GM21367 (cell line): Measurements from ENCODE around the gene TLX2.
A peak's percentile ranks its signal among the peaks of the same experiment; 100 is the strongest.
"Not testable (repeated sequence)": the region's sequence is repeated elsewhere in the genome, so short reads cannot be mapped to it uniquely, and the experiment has no call there.

ENCODE experiments used
- ATAC-seq: cut with Tn5 transposase; IDR thresholded peaks from one replicate; pipeline ENCODE4 v1.9.1; 2021; ENCODE audit not compliant: unreplicated experiment

The TLX2 gene

DNA sequence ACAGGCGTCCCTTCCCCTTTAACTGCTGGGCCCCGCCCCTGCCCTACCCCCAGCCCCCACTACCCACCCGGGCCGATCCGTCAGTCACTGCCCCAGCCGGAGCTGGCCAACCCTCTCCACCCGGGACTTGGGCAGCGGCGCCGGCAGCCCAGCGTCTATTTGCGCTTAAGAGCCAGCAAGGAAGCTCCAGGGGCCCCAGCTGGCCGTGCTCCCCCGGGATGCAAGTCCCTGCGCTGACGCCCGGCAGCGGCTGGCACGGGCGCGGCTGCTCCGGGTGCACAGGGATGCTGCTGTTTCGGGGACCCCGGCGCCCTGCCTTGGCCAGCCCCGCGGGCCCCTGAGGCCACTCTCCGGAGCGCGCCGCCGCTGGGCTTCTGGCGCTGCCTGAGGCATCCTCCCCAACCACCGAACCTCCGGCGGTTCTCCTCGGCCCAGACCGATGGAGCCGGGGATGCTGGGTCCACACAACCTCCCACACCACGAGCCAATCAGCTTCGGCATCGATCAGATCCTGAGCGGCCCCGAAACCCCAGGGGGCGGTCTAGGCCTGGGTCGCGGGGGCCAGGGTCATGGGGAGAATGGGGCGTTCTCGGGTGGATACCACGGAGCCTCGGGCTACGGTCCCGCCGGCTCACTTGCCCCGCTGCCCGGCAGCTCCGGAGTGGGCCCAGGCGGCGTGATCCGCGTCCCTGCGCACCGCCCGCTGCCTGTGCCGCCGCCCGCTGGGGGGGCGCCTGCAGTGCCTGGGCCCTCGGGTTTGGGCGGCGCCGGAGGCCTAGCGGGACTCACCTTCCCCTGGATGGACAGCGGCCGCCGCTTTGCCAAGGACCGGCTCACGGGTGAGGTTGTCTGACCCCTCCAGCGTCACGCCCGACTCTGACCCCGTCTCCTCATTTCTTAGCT is at the start of gene TLX2:
TSS of gene TLX2 (plus strand) at position 83 of the 903 bp plus-strand sequence. CDS start at position 440, 357 bp downstream.
- ATAC-seq, result no peak

DNA sequence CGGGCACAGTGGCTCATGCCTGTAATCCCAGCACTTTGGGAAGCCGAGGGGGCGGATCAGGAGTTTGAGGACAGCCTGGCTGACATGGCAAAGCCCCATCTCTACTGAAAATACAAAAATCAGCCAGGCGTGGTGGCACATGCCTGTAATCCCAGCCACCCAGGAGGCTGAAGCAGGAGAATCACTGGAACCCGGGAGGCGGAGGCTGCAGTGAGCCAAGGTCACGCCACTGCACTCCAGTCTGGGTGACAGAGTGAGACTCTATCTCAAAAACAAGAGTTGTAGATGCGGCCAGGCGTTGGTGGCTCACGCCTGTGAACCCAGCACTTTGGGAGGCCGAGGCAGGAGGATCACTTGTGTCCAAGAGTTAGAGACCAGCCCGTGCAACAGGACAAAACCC is 43.5 kb upstream of the TLX2 start:
- ATAC-seq, result not testable (repeated sequence)

DNA sequence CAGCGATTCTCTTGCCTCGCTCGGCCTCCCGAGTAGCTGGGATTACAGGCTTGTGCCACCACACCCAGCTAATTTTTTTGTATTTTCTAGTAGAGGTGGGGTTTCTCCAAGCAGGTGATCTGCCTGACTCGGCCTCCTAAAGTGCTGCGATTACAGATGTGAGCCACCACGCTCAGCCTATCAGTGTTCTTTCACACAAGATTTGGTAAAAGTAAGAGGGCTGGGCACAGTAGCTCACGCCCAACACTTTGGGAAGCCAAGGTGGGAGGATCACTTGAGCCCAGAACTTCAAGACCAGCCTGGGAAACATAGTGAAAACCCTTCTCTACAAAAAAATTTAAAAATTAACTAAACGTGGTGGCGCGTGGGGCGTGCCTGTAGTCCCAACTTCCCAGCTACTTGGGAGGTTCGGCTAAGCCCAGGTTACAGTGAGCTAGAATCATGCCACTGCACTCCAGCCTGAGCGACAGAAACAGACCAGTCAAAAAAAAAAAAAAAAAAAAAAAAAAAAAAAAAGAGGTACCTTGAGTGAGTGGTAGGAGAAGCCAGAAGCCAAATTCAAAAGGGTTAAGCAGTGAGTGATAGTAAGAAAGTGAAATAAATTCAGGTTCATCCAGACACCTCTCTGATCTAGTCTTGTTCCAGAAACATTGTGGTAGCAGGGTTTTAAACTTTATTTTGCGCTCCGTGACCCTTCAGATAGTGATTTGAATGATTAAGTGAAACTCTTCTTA is 42.8 kb upstream of the TLX2 start:
- no peak for ATAC-seq

DNA sequence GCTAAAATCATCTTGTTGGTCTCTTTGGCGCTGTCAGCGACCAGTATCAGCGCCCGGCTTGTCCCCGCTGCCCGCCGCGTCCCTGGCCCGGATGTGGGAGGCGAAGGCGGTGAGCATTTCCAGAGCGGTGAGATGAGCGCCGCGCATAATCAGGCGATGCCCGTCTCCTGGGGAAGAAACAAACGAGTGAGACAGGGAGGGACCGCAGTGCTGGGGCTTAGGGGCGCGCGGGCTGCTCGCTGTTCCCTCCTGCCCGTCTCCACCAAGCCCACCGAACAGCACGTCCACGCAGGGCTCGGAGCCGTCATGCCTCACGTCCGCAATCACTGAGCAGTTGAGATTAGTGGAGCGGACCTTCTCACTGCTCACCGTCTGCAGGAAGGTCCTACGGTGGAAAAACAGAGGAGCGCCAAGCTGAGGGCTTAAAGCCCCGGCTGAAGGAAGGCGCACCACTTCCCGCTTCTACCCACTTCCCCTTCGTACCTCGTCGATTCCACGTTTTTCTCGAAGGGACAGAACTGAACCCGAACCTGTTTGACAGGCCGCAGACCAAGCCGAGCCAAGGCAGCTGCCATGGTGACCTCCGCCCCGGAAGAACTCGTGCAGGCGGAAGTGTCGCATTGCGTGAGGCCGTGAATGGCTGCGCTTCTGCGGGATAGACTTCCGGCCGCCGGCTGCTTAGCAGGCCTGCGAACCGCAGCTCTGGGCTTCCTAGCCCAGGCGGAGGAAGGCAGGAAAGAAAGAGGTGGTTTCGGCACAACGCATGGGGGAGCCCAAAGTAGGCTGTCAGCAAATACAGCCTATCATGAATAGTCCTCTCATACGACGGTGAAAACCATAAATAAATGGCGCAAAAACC is 41.9 kb upstream of the TLX2 start, which contains the start of gene MRPL53:
TSS of gene MRPL53 (minus strand) at position 595 of the 859 bp plus-strand sequence. CDS start at position 575, 20 bp downstream.
- peak; percentile 75 for ATAC-seq

DNA sequence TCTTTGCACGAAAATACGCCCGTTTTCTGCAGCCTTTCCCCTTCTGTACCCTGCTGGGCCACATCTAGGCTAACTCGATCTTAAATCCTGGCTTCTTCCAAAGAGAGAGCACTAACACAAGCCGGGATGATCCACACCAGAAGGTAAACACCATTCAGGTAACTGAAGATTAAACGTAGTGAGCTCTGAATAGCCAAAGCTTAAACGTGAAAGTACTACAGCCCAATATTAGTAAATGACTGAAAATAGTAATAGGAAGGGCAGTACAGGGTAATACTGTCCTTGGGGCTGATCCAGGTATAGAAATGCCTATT is 41.3 kb upstream of the TLX2 start:
- no peak for ATAC-seq

DNA sequence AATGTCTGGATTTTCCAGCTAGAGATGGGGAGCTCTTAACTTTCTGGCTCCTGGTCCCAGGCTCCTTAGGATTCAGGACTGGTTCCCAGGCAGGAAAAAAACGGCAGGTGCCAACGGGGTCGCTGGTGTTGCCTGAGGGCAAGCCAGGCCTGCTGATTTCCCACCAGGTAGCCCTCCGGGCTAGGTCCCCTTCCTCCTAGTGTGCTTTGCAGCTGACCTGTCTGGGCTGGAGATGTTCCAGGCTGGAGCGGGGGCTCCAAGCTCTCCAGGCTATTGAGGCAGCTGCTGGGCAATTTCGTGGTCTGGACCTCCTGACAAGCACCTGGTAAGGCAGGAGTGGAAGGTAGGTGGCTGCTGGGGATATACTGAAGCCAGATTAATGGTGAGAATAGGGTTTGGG is 39.8 kb upstream of the TLX2 start:
- no peak for ATAC-seq

DNA sequence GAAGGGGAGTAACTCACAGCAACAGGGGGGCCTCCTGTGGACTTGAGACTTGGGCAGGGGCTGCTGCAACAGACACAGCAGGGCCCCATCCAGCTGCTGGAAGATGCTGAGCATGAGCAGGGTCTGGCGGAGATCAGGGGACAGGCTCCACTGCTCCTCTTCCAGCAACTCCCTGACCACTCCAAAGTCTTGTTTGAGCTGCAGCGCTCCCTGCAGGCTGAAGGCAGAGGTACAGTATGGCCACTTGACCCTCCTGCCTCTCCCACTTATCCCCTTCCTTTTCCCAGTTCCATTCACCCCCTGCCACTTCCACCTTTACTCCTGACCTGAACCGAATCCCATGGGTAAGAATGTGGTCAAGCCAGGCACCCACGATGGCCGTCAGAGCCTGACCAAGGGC is 39.4 kb upstream of the TLX2 start:
- no peak for ATAC-seq

DNA sequence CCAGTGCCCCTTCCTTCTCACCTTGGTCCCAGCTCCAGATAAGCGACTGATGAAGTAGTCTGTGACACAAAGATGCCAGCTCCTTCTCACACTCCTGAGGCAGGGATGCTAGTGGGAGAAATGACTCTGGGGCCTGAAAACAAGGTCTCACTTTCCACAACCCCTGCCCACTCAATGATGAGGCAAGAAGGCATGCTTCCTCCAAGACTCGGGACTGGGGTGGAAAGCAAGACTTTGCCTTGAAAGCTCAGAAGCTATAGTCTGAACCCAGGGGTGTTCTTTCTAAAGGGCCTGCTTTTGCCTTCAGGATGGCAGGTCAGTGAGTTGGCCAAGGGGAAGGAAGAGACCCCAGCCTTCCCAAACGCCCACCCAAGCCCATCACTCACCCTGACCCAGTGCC is 32.8 kb upstream of the TLX2 start:
- no peak for ATAC-seq

DNA sequence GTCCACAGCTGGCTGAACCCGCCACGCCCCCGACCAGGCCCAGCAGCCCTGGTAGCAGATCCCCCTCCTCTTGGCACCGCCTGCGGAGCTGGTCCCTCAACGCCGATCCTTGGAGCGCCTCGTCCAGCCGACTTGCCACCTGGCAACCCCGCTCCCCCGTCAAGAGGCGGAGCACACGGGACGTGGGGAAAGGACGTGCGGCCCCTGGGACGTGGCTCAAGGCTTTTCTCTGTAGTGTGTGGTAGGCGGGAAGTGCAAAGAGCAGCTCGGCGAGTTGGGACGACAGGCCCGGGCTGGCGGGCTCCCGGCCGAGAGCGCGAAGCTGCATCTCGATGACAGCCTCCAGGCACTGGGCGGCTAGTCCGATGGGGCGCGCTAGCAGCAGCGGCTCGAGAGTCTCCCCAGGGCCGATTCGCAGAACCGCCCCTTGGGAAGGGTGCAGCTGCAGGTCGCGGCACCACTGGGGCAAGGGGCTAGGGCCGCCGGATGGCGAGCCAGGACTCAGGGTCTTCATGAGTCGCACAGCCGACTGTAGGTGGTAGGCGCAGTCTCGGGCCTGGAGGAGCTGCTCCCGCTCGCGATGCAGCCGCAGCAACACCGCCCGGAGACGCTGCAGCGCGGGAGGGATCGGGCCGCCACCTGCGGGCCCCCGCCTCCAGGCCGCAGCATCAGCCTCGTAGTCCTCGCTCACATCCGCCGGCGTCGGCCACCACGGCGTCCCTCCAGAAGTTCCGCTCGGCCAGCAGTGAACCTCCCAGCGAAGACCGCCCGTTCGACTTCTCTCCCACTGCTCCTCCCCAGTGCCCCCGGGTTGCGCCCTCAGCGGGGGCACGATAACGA is 32.1 kb upstream of the TLX2 start:
- ATAC-seq, result peak; percentile 22

DNA sequence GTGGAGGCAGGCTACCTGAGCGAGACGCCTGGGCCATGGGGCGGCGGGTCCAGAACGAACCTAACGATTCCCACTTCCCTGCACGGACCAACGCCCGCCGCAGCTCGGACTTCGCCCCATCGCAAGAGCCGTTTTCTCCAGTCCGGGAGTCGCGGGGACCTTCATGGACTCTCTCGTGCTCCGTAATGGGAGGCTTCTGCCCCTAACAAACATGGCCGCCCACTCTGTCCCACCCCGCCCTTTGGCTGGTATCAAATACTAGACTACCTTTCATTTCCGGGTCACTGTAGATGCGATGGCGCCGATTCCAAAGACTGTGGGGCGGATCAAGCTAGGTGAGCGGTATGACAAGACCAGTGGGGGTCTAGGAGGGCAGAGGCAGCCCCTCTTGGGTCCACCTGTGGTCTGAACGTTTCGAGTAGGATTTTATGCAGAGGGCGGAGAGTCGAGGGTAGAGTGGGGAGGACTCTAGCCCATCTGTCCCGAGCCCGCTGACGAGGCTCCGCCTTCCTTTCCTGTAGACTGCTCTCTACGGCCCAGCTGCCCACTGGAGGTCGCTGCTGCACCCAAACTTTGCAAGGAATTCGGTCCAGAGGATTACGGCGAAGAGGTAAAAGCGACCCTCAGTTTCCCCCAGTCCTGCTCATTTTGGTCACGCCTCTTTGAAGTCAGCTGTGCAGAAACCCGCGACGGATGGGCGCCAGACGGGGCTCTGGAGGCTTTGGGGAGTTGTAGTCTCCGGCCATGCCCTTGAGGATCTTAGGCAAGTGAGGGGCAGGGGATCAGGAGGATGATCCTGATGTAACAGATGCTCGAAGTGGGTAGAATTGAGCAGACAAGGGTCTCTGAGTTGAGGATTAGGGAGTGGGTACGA is 31.2 kb upstream of the TLX2 start, which contains the start of the genes CCDC142 and TTC31:
TSS of gene CCDC142 (minus strand) at position 198 of the 874 bp plus-strand sequence. CDS start at position 37, 161 bp downstream.
TSS of gene TTC31 (plus strand) at position 281 of the 874 bp plus-strand sequence. CDS start at position 296, 15 bp downstream.
- peak; percentile 76 for ATAC-seq

DNA sequence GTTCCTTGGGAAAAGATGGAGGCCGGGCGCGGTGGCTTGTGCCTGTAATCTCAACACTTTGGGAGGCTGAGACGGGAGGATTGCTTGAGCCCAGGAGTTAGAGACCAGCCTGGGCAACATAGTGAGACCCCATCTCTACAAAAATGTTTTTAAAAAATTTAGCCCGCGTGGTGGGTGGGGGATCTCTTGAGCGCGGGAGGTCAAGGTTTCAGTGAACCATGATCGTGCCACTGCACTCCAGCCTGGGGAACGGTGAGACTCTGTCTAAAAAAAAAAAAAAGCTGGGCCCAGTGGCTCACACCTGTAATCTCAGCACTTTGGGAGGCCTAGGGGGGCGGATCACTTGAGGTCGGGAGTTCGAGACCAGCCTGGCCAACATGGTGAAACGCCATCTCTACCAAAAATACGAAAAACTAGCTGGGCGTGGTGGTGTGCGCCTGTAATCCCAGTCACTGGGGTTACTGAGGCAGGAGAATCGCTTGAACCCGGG is 30.5 kb upstream of the TLX2 start:
- ATAC-seq, result not testable (repeated sequence)

DNA sequence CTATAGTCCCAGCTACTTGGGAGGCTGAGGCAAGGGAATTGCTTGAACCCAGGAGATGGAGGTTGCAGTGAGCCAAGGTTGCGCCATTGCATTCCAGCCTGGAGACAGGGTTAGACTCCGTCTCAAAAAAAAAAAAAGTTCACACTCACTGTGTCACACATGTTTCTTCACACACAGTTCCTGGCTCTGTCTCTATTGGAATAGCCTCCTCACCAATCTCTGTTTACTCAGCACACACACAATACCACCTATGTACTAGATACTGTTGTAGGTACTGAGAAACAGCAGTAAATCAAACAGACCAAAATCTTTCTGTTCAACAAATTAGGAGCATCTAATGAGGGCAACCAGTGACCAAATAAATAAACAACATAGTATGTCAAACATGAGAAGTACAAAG is 28.1 kb upstream of the TLX2 start:
- ATAC-seq, result no peak

DNA sequence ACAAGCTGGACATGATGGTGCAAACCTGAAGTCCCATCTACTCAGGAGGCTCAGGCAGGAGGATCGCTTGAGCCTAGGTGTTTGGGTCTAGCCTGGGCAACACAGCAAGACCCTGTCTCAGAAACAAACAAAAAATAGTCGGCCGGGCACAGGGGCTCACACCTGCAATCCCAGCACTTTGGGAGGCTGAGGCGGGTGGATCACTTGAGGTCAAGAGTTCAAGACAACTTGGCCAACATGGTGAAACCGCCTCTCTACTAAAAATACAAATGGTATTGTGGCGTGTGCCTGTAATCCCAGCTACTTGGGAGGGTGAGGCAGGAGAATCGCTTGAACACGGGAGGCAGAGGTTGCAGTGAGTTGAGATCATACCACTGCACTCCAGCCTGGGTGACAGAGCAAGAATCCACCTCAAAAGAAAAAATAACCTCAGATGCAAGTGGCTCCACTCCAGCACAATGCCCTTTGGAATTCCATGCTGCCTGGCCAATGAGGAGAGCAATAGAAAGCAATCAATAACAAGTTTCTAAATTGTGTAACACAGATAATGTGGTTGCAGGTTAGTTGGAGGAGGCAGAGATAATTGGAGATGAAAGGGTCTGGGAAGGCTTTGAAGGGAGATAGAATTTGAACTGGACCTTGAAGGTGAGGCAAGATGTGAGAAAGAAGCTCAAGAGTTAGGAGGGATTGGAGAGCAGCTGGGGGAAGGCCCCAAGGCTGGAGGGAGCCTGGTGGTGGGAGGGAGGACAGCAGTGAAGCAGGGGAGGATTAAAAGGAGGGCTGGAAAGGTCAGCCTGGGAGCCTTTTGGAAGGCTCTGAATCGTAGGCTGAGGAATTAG is 25.4 kb upstream of the TLX2 start:
- no peak for ATAC-seq

DNA sequence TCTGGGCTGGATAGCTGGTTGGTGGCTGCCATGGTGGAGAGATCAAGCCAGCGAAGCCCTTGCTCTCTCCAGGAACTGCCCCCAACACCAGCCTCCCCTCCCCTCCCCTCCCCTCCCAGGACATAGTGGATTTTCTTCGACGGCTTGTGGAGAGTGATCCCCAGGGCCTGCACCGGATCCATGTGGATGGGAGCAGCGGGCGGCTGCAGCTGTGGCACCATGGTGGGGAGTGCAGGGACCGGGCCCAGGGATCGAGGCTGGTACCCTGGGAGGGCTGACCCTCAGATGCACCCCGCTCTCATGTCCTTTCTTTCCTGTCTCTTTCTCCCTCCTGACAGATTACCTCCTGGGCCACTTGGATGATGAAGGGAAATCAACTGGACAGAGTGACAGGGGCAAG is 24.3 kb upstream of the TLX2 start:
- no peak for ATAC-seq

DNA sequence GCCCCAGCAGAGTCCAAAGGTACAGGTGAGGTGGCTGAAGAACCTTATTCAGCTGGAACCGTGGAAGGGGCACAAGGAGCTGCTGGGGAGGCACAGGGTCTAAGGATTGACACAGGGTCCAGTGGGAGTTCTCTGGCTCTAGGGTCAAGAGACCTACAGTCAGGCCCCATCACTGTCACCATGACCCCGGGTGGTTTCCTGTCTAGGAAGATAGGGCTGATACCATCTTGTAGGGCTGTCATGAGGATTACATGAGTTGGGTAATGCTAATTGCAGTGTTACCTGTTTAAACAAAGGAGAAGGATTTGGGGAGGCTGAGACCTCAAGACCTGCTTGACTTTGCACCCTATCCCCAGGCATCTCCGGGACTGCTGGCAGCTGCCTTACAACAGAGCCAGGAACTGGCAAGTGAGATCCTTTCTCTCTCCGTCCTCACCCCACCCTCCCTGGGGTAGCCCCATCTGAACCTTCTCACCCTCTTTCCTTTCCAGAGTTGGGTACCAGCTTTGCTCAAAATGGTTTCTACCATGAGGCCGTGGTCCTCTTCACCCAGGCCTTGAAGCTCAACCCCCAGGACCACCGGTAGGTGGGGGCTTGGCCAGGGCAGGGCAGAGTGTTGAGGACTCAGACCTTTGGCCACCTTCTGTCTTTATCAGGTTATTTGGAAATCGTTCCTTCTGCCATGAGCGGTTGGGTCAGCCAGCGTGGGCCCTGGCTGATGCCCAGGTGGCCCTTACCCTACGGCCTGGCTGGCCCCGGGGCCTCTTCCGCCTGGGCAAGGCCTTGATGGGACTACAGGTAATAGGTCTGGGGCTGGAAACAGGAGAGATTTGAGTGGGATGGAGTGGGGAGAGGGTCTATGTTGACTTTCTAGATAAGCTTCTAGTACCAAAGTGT is 22.4 kb upstream of the TLX2 start:
- no peak for ATAC-seq

DNA sequence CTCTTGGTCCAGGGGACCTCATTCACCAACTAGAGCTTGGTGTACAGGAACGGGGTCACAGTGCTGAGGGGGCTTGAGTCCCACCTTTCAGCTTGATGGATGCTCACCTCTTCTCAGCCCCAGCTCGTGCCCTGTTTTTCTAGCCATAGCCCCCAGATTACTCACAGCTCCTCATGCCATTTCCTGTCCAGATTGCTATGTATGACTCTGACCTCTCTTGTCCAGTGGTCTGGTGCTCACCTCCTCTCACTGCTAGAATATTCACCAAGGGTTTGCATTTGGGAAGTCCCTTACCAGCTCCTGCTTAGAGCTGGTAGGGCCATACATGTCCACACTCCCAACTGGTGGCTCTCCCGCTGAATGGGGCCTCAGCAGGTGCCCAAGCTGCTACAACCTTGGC is 20.7 kb upstream of the TLX2 start:
- no peak for ATAC-seq

DNA sequence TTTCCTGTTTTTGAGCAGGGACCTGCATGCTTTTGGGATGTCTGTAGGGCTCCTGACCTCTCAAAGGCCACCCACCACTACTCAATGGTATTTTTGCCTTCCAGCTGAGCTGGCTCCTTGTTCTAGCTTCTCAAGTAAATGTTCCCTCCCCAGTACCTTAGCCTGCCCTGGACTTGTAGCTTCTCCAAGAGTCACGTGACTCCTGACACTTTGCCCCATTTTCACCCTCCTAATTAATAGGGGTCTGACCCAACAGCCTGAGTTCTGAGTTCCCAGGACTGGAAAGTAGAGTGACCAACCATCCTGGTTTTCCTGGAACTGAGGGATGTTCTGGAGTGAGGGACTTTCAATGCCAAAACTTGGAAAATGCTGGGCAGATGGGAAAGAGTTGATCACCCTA is 18.8 kb upstream of the TLX2 start:
- no peak for ATAC-seq
